ENCODE data around the gene CDYL2.

DNA sequence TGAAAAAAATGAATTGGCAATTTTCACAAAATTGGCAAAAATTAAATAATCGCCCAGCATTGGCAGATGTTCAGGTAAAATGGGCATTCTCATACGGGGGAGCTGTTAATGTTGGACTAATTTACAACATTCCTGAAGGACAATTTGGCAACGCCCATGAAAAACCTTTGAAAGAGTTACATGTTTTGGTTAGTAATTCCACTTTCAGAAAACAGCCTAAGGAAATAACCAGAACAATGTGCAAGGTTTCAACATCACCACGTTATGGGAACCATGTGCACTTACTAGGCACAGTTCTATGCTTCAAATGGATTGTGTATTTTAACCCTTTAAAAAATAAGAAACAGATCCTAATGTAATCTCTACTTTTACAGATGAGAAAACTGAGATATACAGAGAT is 62.7 kb downstream of the CDYL2 start:
- TF ChIP-seq POLR2AphosphoS5 (IDR thresholded peaks at IDR 0.05; ENCODE audit: low read depth, low read length) (no peak), FOXP2 (optimal IDR thresholded peaks at IDR 0.05; ENCODE audit: borderline replicate concordance, extremely low read depth, extremely low read length, insufficient read depth) (no peak), TAF1 (IDR thresholded peaks at IDR 0.05; ENCODE audit: borderline replicate concordance, insufficient read depth, low read length) (no peak), SIN3A (IDR thresholded peaks at IDR 0.05; ENCODE audit: borderline replicate concordance, insufficient read depth, low read length) (no peak)
- TF ChIP-seq, protein P1, sequence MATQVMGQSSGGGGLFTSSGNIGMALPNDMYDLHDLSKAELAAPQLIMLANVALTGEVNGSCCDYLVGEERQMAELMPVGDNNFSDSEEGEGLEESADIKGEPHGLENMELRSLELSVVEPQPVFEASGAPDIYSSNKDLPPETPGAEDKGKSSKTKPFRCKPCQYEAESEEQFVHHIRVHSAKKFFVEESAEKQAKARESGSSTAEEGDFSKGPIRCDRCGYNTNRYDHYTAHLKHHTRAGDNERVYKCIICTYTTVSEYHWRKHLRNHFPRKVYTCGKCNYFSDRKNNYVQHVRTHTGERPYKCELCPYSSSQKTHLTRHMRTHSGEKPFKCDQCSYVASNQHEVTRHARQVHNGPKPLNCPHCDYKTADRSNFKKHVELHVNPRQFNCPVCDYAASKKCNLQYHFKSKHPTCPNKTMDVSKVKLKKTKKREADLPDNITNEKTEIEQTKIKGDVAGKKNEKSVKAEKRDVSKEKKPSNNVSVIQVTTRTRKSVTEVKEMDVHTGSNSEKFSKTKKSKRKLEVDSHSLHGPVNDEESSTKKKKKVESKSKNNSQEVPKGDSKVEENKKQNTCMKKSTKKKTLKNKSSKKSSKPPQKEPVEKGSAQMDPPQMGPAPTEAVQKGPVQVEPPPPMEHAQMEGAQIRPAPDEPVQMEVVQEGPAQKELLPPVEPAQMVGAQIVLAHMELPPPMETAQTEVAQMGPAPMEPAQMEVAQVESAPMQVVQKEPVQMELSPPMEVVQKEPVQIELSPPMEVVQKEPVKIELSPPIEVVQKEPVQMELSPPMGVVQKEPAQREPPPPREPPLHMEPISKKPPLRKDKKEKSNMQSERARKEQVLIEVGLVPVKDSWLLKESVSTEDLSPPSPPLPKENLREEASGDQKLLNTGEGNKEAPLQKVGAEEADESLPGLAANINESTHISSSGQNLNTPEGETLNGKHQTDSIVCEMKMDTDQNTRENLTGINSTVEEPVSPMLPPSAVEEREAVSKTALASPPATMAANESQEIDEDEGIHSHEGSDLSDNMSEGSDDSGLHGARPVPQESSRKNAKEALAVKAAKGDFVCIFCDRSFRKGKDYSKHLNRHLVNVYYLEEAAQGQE (IDR thresholded peaks at IDR 0.05; ENCODE audit: insufficient read depth in 1 of 2, low read depth in 2 of 2, low read length in 2 of 2), result no peak
